Tibial nerve (tissue), 4 donors: ENCODE data around the gene SGSM1.

Source experiments
- CTCF ChIP-seq, 5 experiments: fragments of 200-600 bp in 3 of 5; fragments of 450-650 bp in 2 of 5; sonication (generic) in 3 of 5; IDR thresholded peaks; one replicate each; pipeline ENCODE4 v1.5.1; 2016 to 2019; ENCODE audit warnings: antibody characterized with exemption in 5 of 5, mild to moderate bottlenecking in 3 of 5, moderate library complexity in 2 of 5
- EP300 ChIP-seq, 2 donors: sonication (generic); formaldehyde crosslinking; IDR thresholded peaks; one replicate each; pipeline ENCODE4 v1.6.1; 2017; ENCODE audit warnings: antibody characterized with exemption in 2 of 2, mild to moderate bottlenecking in 1 of 2
- POLR2A ChIP-seq, 2 donors: fragments of 450-650 bp; IDR thresholded peaks; one replicate each; pipeline ENCODE4 v1.6.1; 2017; ENCODE audit warnings: antibody characterized with exemption in 2 of 2, mild to moderate bottlenecking in 2 of 2, moderate library complexity in 2 of 2

GRCh38 chr22:24954114-24954463, 148.1 kb downstream of the SGSM1 start:
- TF ChIP-seq CTCF (IDR thresholded peaks at IDR 0.05) (no peak), POLR2A (IDR thresholded peaks at IDR 0.05) (no peak), EP300 (IDR thresholded peaks at IDR 0.05) (no peak)
